K562 treated with DMSO at 1 percent for 24 hours (cell line): ENCODE data around the gene ZBTB42. TPM values are rescaled to one million over a fixed set of nuclear protein-coding genes. Genes with fewer than 3 reads are reported as not detected.

ENCODE experiments used
- total RNA-seq: library from RNA; unstranded; fragments of 300-600 nt; gene quantifications from 2 replicates; pipeline ENCODE4 v1.2.3, GENCODE V29; 2022; ENCODE audit warnings: low read depth; ENCODE audit not compliant: insufficient read depth

ZBTB42 gene
- total RNA-seq = 12.2 and 13.7 TPM in 2 replicates

GRCh38 chr14:104800771-104801519, at the start of gene ZBTB42:
TSS of gene ZBTB42 (plus strand) at chr14:104801101. CDS start at chr14:104801198, 97 bp downstream.

GRCh38 chr14:104752735-104753527, 48.0 kb upstream of the ZBTB42 start, which contains the start of gene SIVA1:
TSS of gene SIVA1 (plus strand) at chr14:104753147. CDS start at chr14:104753202, 55 bp downstream.

GRCh38 chr14:104794993-104795780, 5.7 kb upstream of the ZBTB42 start, which contains the start of gene AKT1:
TSS of gene AKT1 (minus strand) at chr14:104795748. CDS start at chr14:104792643, 3,105 bp downstream.

Other genes with a start within 250 kb of the ZBTB42 start
- not detected in 2 replicates for gene C14orf180, start 221.3 kb upstream of the ZBTB42 start, total RNA-seq
- gene TMEM179, start 196.3 kb upstream of the ZBTB42 start, total RNA-seq = 0.66 and 1.3 TPM in 2 replicates
- gene INF2, start 111.5 kb upstream of the ZBTB42 start, total RNA-seq = 15.6 and 16.3 TPM in 2 replicates
- gene ADSS1, start 76.9 kb upstream of the ZBTB42 start, total RNA-seq = 16.5 and 16.8 TPM in 2 replicates
- gene SIVA1, start 48.0 kb upstream of the ZBTB42 start, total RNA-seq = 152 and 169 TPM in 2 replicates
- gene AKT1, start 5.4 kb upstream of the ZBTB42 start, total RNA-seq = 123 and 125 TPM in 2 replicates
- gene CEP170B, start 64.2 kb downstream of the ZBTB42 start, total RNA-seq = 6.0 and 6.9 TPM in 2 replicates
- gene PLD4, start 123.8 kb downstream of the ZBTB42 start, total RNA-seq = 0.25 and 0.29 TPM in 2 replicates
- 0.05 and 0.20 TPM in 2 replicates for gene AHNAK2, start 177.3 kb downstream of the ZBTB42 start, total RNA-seq
- gene CLBA1, start 184.7 kb downstream of the ZBTB42 start, total RNA-seq = 3.0 and 3.5 TPM in 2 replicates
- 41.0 and 44.4 TPM in 2 replicates for gene CDCA4, start 220.0 kb downstream of the ZBTB42 start, total RNA-seq